Left forelimb (tissue), 1 donor: ENCODE measurements around the gene PIGH.
"Not testable (repeated sequence)": the region's sequence is repeated elsewhere in the genome, so short reads cannot be mapped to it uniquely, and the experiment has no call there.

Experiments used
- DNase-seq: peaks from one replicate; pipeline ENCODE4 v3.0.0-alpha.2; 2018; ENCODE audit warnings: low spot score

The PIGH gene

DNA sequence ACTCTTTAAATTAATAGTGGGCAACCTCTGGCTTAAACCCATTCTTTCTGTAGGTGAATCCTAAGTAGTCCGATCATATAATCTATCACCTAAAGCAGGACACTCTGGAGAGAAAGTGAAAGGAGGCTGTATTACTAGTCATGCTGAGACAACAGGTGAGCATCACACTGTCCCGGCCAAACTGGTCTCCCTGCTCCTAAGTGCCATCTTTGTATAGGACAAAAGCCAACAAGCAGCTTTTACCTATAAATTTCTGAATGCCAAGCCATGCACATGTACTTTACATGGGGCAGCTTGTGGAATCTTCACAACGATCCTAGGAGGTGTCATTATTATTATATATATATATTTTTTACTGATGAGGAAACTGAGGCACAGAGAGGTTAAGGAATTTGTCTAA is 48.9 kb downstream of the PIGH start:
- no peak for DNase-seq

DNA sequence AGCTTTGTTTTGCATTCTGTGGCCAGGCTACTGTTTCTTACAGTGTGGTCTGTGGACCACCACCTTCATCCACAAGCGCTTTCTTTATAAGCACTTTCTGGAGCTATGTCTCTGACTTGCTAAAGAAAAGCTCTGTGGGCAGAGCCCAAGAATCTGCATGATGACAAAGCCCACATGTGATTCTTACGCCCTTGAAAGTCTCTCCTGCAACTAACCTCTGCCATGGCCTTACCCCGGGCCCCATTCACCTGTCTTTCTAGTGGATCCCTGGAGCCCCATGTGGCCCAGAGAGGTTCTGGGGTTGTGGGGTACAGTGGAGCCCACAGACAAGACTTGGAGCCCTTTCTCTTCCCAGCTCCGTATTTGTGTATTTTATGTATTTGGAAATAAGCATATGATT is 50.3 kb downstream of the PIGH start:
- DNase-seq: no peak

DNA sequence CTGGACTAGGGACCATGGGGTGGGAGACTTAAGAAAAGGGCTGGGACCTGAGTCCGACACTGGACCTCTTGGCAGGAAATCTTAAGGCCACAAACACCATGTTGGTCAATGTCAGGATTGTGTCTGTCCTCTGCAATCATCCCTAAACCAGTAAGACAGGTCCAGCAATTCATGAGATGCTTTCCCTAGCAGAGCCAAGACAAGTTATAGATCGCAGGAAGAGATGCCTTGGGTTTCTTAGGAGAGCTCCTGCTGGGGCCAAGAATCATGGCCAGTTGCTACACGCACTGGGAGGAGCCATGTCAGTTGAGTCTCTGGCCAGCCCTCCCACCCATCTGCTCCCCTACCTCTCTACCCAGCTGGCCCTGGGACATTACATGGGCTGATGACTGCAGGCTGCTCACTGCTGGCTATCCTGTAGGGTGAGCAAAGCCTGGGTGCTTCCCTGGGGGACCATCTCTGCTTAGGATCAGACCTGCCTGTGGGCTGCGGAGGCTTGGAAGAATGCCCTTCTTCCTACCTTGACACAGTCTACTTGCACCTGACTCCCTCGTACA is 52.8 kb downstream of the PIGH start:
- DNase-seq: no peak

DNA sequence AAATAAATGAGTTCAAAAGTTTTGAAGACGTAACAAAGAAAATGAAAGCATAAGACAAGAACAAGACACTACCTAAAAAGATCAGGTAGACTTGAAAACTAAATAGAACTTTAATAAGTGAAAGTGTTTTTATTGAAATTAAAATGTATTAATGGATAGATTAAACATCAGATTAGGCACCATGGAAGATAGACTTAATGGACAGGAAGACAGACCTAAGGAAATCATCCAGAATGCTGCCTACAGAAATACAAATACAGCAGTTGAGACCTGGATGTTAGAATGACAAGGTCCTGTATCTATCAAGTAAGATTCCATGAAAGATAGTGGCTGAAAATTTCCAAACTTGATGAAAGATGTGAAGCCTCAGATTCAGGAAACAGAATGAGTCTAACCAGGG is 55.5 kb downstream of the PIGH start:
- no peak for DNase-seq

DNA sequence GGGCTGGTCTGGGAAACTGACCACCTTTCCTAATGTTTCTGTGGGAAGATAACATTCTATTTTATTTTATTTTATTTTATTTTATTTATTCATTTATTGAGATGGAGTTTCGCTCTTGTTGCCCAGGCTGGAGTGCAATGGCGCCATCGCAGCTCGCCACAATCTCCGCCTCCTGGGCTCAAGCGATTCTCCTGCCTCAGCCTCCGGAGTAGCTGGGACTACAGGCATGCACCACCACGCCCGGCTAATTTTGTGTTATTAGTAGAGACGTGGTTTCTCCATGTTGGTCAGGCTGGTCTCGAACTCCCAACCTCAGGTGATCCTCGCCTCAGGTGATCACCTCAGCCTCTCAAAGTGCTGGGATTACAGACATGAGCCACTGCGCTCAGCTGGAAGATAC is 57.4 kb downstream of the PIGH start:
- DNase-seq: not testable (repeated sequence)

DNA sequence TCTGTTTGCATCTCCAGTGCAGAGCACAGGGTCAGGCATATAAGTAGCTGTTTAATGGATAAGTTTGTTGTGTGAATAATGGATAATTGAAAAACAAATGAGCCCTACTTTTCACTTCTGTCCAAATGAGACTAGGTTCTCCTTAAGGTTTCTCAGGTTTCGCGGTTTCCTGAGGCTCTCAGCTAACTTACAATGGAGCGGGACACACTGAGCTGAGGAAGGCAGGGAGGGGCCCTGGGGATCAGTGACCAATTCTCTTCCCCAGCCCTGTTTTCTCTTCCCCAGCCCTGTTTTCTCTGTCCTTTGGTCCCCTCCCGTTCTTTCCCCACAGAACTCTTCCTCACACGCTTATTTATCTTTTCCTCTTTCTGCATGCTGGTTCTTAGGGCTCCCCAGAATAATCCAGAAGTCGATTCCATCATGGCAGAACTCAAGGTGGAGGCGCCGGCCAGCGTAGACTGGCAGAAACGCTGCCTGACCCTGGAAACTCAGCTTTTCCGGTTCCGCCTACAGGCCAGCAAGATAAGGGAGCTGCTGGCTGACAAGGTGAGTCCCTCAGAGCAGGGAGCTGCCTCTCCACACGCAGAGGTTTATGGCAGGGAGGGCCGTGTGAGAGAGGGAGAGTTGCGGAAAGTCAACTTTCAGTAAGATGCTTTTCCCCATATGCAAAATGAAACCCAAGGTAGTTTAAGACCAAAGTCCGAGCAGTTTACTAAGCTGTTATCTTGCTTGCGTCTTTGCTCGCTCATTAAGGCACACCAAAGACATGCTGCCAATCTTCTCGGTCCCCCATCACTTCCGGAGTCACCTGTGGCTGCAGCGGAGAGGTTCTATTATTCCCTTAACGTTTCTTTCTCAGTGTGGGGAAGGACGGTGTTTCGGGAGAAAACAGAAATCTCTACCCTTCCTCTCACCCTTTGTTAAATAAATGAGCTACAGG is 58.4 kb downstream of the PIGH start:
- DNase-seq: no peak
